ENCODE data around the gene PLCXD3.
"Not testable (repeated sequence)": the region's sequence is repeated elsewhere in the genome, so short reads cannot be mapped to it uniquely, and the experiment has no call there.

PLCXD3 gene

DNA sequence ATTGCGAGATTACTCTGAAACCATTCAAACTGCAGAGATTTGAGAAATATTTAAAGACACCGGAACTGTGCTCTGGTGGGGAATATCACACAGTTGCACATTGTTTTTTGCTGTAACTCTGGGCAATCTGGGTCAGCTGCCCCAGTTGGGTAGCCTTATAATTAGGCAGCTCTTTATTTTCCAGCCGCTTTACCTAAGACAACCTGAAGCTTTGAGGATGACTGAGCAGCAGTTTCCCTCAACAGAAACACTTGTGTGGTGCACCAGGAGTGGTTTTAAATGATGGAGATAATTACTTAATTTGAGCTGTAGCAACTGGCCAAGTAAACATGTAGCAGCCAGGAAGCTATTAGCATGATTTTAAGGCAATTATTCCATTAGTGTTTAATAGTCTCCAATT lies 2.9 kb downstream of the PLCXD3 start:
- ChIA-PET CTCF (no interaction called here), POLR2A (no interaction called here)
- TF ChIP-seq, protein P1, sequence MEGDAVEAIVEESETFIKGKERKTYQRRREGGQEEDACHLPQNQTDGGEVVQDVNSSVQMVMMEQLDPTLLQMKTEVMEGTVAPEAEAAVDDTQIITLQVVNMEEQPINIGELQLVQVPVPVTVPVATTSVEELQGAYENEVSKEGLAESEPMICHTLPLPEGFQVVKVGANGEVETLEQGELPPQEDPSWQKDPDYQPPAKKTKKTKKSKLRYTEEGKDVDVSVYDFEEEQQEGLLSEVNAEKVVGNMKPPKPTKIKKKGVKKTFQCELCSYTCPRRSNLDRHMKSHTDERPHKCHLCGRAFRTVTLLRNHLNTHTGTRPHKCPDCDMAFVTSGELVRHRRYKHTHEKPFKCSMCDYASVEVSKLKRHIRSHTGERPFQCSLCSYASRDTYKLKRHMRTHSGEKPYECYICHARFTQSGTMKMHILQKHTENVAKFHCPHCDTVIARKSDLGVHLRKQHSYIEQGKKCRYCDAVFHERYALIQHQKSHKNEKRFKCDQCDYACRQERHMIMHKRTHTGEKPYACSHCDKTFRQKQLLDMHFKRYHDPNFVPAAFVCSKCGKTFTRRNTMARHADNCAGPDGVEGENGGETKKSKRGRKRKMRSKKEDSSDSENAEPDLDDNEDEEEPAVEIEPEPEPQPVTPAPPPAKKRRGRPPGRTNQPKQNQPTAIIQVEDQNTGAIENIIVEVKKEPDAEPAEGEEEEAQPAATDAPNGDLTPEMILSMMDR (IDR thresholded peaks at IDR 0.05; ENCODE audit: insufficient read depth, low read length, missing control alignments) = no peak
- no peak for DNase-seq (ENCODE audit: low read depth, low spot score)
- H3K4me3 ChIP-seq (ENCODE audit: low read depth, low read length) = no peak overlapping the region

DNA sequence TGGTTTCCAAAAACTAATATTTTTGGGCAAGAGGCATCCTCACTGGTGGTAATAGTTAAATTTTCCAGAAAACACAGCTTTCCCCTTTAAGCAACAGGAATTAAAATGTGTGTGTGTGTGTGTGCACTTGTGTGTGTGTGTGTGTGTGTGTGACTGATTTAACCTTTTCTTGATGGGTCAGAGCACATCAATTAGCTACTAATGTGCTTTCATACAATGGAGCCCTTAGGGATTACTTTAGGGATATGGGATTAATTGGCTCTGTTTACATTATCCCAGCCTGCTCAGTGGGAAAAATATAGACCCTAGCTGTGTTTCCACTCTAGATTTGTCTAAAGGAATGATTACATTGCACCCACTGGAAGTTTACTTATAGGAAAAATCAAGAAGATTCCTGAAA lies 6.5 kb downstream of the PLCXD3 start:
- H3K4me3 ChIP-seq (ENCODE audit: low read depth, low read length) = no peak overlapping the region
- POLR2A ChIA-PET = no interaction called here
- CTCF ChIA-PET = interaction anchor here (0.5 kb wide), 1 partner anchor 116 kb away, joined by 3 read pairs; no protein-coding TSS in a partner anchor
- DNase-seq (ENCODE audit: low read depth, low spot score) = no peak
- TF ChIP-seq, protein P1 (IDR thresholded peaks at IDR 0.05; ENCODE audit: insufficient read depth, low read length, missing control alignments) = no peak

DNA sequence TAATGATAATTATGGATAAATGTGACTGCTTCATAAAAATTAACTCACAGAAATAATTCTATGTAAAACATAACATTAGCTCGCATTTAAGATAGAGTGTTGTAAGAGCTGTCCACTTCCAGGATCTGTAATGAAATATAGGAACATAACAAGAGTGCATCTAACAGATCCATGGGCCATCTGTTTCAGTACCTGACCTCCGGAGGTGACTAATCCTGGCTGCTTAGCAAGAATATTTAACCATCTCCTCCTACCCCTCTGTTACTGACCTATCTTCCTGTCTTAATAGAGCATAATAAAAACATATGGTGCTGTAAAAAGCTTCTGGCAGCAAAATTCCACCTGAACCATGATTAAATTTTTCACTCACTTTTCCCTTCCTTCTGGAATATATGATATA lies 7.1 kb downstream of the PLCXD3 start:
- no peak for DNase-seq (ENCODE audit: low read depth, low spot score)
- TF ChIP-seq, protein P1 (IDR thresholded peaks at IDR 0.05; ENCODE audit: insufficient read depth, low read length, missing control alignments) = no peak
- no peak overlapping the region for H3K4me3 ChIP-seq (ENCODE audit: low read depth, low read length)
- POLR2A ChIA-PET = no interaction called here
- CTCF ChIA-PET = interaction anchor here (0.5 kb wide), 1 partner anchor 115 kb away, joined by 3 read pairs; no protein-coding TSS in a partner anchor

DNA sequence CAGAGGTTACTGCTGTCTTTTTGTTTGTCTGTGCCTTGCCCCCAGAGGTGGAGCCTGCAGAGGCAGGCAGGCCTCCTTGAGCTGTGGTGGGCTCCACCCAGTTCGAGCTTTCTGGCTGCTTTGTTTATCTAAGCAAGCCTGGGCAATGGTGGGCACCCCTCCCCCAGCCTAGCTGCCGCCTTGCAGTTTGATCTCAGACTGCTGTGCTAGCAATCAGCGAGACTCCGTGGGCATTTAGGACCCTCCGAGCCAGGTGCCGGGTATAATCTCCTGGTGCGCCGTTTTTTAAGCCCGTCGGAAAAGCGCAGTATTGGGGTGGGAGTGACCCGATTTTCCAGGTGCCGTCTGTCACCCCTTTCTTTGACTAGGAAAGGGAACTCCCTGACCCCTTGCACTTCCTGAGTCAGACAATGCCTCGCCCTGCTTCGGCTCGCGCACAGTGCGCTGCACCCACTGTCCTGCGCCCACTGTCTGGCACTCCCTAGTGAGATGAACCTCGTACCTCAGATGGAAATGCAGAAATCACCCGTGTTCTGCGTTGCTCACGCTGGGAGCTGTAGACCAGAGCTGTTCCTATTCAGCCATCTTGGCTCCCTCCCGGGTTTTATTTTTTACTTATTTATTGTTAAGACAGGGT lies 16.8 kb downstream of the PLCXD3 start:
- CTCF ChIA-PET; DNase-seq (ENCODE audit: low read depth, low spot score); POLR2A ChIA-PET; H3K4me3 ChIP-seq (ENCODE audit: low read depth, low read length): not testable (repeated sequence)

DNA sequence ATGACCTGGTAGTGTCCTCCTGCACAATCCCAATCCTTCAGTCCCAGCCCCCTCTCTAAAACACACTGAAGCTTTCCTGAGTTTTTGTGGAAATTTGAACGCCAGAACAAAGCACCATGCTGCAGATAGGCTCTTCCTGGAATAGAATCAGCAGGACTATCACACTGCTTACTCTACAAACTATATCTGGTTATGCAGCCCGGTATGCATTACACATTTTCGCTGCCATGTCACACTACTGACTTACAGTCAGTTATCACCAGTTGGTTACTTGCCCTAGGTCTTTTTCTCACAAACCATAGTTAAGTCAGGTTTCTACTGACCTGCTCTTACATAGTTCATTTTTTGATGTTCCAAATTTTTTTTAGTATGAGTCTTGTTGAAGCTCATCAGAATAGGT lies 24.9 kb downstream of the PLCXD3 start:
- no peak for DNase-seq (ENCODE audit: low read depth, low spot score)
- TF ChIP-seq, protein P1 (IDR thresholded peaks at IDR 0.05; ENCODE audit: insufficient read depth, low read length, missing control alignments) = no peak
- H3K4me3 ChIP-seq (ENCODE audit: low read depth, low read length) = no peak overlapping the region
- POLR2A ChIA-PET = no interaction called here
- CTCF ChIA-PET = no interaction called here

DNA sequence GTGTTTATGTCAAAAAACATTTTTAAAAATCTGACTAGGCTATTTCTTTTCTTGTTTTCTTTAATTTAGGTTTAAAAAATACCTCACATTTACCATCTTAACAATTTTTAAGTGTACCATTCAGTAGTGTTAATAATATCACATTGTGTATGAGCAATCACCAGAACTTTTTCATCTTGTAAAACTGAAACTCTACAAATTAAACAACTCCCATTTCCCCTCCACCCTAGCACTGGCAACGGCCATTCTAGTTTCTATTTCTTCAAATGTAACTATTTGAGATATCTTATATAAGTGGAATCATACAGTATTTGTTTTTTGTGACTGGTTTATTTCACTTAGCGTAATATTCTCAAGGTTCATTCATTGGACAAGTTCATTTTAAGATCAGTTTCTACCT lies 27.7 kb downstream of the PLCXD3 start:
- ChIA-PET CTCF (no interaction called here), POLR2A (no interaction called here)
- TF ChIP-seq, protein P1 (IDR thresholded peaks at IDR 0.05; ENCODE audit: insufficient read depth, low read length, missing control alignments) = no peak
- no peak overlapping the region for H3K4me3 ChIP-seq (ENCODE audit: low read depth, low read length)
- DNase-seq (ENCODE audit: low read depth, low spot score) = no peak

DNA sequence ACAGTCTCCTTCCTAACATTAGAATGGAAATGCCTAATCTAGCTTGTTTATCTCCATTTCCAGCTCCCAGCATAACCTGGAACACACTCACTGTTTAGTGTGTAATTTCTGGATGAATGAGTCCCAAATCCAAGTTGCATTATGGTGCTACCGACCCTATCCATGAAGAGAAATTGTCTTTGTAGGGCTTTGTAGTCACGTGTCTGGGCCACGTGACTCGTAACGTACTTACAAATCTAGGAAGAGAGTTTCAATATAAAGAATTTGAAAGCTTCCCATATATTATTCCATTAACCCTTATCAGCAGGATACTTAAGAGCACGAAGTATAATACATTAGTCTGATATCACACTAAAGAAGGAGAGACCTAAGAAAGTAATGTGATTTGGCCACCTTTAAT lies 28.2 kb downstream of the PLCXD3 start:
- POLR2A ChIA-PET = no interaction called here

DNA sequence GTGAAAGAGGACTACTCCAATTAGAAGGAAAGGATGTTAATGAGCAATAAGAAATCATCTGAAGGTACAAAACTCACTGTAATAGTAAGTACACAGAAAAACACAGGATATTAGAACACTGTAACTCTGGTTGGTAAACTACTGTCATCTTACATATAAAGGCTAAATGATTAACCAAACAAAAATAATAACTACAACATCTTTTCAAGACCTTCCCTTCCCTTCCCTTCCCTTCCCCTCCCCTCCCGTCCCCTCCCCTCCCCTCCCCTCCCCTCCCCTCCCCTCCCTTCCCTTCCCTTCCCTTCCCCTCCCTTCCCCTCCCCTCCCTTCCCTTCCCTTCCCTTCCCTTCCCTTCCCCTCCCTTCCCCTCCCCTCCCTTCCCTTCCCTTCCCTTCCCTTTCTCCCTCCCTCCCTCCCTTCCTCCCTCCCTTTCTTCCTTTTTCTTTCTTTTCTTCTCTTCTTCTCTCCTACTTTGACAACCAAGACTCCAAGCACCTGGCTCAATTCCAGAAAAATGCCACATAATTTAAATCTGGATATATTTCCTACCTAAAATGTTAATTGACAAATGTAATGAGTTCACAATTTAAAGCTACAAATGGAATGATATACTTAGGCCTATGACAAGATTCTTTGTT lies 38.7 kb downstream of the PLCXD3 start:
- CTCF ChIA-PET; H3K4me3 ChIP-seq (ENCODE audit: low read depth, low read length); POLR2A ChIA-PET; DNase-seq (ENCODE audit: low read depth, low spot score): not testable (repeated sequence)

More for the DNA sequence above, 28.2 kb downstream of the PLCXD3 start:
- DNase-seq (ENCODE audit: low read depth, low spot score) = no peak
- TF ChIP-seq, protein P1 (IDR thresholded peaks at IDR 0.05; ENCODE audit: insufficient read depth, low read length, missing control alignments) = no peak
- no peak overlapping the region for H3K4me3 ChIP-seq (ENCODE audit: low read depth, low read length)
- CTCF ChIA-PET = no interaction called here
